Daoy (cell line): ENCODE data around the gene ROBO2. TPM values are rescaled to one million over a fixed set of nuclear protein-coding genes. Genes with fewer than 3 reads are reported as not detected.

Source experiments
- DNase-seq: peaks from one replicate; pipeline ENCODE4 v3.0.0-alpha.2; 2015; ENCODE audit warnings: low read depth
- total RNA-seq: library from RNA; depleted of rRNA; stranded (reverse); fragments of >200 nt; shearing (Covaris generic); gene quantifications from 2 replicates; pipeline ENCODE4 v1.2.3, GENCODE V29; 2014

Gene ROBO2
- total RNA-seq, 1 experiment from 2014 or later: not detected

DNA sequence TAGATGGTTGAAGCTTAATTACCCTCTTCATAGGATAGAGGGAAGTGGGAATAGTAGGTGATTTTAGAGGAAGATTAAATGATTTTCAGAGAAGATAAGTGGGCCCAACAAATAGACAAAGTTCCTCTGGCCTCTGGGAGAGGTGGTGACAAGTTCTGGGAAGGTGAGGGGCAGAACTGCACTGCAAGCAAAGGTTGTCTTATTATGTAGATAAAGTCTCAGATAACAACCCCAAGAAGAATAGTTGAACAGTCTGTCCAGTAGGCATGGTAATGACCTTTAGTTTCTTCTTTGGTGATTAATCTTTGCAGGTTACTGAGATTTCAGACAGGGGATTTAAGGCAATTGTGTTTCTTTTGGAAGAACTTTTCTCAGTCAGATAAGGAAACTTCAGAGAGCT lies 439.1 kb downstream of the ROBO2 start:
- DNase-seq: no peak

DNA sequence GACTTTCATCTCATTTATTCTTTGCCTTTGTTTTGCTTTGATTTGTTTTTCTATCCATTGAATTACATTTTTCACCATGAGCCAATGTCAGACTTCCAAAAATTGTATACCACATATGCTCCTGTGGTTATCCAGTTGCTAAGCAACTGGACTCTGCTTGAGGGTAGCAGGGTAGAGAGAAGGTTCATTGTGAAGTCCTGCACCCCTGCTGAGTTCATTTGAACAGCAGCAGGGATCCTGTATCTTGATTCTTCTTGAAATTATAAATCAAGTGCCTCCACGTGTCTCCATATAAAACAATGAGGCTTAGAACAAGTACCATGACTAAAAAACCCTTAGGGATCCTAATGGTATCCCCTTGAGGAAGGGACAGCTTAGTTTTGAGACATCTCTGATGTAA lies 449.3 kb downstream of the ROBO2 start:
- no peak for DNase-seq

DNA sequence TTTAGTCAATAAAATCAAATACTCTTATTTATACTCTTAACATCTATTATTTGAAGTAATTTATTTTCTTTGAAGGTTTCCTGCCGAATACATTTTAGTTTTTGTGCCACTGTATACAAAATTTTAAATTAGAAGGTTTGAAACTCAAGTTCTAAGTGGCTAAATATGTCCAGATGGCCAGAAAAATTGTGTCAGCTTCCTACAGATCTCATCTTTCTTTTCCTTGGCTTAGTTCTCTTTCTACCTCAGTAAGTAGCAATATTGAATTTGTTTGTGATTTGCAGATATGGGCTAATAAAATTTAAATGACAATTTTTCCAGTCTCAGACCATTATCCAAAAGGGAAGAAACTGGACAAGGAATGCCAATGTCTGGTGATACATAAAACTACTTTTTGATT lies 452.1 kb downstream of the ROBO2 start:
- no peak for DNase-seq

DNA sequence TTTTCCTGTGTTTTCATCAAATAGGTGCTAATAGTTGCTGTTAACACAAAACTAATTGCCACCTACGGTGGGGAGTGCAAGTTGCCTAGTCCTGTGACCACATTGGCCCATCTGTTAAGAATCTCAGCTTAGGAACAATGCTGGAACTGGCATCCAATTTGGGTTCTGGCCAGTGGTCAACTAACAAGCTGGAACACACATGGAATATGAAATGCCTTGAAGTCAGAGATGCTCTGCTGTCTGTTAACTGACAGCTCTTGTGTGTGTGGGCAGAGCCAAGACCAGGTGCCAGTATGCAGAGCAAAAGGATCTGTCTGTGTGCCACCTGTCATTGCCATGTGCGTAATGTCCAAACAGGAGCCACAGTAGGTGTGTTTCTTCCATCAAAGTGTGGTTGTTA lies 460.8 kb downstream of the ROBO2 start:
- no peak for DNase-seq

DNA sequence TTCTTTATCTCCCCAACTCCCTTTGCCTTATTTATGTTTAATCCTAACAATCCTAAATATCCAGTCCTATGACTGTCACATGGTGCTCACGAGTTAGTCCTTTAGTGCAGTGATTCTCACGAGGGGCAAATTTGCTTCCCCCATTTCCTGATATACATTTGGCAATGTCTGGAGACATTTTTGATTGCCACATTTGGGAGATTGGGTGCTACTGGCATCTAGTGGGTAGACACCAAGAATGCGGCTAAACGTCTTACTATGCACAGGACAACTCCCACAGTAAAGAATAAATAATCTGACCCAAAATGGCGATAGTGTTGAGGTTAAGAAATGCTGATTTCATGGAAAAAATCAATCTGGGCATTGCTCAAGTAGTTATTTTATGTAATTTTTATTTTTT lies 466.5 kb downstream of the ROBO2 start:
- no peak for DNase-seq

DNA sequence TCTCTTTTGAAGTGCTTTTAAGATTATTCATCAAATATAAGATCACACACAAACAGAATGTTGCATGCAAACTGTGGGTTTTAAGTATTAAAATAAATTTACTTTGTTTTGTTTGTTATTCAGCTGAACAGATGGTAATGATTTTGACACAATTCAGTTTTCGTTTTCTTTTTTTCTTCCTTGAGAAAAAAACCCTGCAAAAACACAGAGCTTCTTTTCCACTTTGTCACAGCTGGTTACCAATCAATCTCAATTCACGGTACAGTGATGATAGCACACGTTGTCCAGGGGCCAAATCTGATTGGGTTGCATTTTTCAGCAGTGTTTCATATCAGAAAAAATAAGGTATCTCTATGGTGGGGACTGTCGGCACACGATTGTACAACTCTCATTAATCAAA lies 473.6 kb downstream of the ROBO2 start:
- no peak for DNase-seq

DNA sequence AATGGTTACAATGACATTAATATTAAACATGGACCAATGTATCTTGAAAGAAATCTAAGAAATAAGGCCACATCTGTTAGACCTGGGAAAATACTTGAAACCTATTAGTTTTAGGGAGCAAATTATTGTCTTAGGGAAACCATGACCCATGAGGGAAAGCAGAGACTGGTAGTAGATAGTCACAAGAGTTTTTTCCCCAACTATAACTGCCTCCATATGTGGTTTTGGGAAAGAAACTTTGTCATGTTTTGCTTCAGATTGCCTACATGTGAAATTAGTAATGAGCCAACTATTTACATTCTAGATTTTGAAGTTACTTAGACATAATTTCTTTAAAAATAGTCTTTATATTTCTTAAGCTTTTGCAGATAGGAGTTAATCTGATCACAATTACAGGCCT lies 474.9 kb downstream of the ROBO2 start:
- DNase-seq: no peak

DNA sequence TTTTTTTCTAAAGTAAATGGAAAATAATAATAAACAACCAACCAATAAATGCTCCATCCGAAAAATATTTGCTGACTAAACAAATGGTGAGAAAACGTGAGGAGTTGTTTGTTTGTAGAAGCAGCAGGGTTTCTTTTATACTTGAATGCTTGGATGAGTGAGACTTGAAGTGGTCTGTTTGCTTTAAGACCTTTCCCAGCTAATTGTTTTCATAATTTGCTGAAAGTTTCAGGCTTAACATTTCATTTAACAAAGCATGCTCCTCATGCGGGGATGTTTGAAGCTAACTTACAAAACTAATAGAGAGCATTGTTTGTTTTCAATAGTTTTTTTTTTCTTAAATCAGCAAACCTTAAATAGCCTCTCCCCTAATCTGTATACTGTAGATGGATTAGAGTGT lies 484.6 kb downstream of the ROBO2 start:
- DNase-seq: no peak

DNA sequence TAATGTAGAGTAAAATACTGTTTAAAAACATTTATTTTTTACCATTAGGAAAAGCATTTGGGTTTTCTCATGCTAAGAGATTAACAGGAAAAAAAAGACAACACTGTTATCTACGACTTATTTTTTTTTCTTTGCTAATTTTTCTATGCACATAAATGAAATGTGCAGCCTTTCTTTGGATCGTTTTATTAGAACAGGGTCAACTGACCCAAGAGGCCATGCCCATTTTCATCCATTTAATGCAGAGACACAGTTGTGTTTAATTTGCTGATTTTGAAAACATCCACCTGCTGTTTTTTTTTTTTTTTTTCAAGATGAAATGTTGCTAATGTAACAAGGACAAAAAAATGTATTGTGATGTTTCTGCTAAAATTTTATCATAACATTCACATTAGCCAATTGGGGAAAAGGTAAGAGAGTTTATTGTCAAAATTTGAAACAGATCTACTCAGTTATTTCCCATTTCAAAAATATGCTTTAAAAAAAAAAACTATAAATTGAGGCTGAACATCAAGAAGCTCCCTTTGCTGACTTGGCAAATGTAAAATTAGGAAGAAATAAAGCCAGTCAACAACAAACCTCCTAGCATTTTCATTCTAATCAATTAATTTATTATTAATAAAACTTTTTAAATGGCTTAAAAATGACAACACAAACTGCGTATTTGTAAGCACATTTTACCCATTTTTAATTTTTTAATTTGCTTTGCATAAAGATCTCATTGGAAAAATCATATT lies 485.2 kb downstream of the ROBO2 start:
- DNase-seq: no peak

DNA sequence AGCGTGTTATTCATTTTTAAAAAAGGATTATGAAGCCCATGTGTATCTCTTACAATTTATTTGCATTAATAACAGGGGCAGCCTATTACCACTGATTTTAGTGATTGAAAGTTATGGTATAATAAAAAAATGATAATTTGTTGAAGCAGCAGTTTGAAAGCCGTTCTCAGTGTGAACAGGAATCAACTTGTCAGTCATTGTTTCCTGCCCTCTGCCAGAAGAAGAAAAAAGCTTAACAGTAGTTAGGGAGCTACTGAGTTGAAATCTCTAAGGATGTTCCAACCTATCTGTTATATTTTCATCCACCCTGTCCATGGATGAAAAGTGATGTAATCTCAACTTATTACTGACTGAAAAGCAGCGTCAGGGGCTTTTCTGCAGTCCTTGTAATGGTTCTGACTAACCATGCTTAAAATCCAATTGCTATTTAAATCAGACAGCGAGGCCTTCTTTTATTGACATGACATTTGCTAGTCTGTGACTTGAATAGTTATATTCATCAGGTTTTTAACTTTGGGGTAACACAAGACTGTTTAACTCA lies 486.7 kb downstream of the ROBO2 start:
- DNase-seq: no peak

DNA sequence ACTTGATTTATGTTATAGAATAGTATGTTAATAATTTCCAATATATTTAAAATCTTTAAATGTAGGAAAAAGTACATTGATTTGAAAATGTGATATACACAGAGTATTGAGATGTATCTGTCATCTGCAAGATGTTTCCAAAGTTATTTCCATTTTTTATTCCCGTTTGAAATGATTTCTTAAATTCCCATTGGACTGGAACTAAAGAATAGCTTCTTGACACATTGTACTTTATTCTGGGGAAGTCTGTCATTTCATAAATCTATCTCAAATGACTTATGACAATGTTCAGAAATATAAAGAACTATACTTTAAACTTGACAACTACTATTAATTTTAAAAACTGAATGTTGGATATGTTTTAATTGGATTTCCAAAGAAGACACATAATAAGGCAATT lies 489.6 kb downstream of the ROBO2 start:
- no peak for DNase-seq

DNA sequence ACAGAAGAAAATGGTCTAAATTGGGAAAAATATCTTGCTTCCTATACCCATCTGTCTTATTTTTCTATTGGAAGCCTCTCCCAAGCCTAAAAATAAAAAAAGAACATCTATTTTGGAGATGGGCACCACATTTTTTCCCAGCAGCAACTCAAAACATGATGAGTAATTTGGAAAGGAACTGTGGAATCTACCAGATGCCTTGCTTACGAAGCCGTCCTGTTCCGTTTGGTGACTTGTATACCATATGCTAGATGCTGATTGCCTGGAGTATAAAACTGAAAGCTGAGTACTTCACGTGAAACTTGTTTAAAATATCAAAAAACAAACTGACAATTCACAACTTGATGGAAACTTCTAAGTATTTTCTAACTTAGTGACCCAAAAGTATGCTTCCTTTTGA lies 491.0 kb downstream of the ROBO2 start:
- DNase-seq: no peak

DNA sequence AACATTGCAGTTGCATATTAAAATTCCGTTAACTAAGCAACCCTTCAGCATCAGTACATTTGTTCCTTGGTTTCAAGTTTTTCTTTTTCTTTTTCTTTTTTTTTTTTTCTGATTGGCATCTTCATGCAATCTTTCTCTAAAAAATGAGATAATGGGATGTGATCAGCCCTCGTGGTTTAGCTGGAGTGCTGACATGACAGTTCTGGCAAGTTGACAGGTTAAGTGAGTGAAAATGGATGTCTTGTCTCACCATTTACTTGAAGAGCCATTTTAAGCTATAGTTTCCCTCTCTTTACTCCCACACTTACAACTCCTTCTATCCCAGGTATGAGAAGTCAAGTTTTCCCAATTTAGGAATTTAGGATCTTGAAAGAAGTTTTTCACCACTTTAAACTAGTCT lies 495.2 kb downstream of the ROBO2 start:
- DNase-seq: no peak

DNA sequence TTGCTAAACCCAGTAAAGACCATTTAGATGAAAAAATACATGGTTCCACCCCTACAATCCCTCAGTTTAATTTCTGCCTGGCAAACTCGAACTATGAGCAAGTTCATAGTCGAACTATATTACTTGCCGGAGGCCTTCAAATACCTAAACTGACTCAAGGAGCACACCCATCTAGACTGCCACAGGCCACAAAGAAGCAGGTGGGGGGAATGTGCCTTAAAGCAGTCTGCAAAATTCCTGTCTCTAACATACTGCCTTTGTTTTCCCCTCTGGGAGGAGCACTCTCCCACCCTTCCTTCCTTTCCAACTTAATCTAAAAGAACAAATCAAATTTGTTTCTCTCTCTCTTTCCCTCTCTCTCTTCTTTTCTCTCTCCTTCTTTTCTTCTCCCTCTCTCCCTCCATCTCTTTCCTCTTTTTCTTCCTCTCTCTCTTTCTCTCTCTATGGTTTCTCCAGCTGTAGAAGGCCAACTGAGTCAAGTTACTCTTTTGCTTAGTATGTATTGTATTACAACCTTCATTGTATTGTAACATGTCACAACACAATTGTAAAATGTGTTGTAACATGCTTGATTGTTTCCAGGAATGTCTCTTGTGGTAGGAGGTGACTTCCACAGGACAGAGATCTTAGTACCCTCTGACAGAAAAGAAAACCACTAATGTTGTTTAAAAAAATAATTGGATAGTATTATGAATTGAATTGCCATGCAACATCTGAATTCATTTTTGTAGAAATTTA lies 496.3 kb downstream of the ROBO2 start:
- no peak for DNase-seq

DNA sequence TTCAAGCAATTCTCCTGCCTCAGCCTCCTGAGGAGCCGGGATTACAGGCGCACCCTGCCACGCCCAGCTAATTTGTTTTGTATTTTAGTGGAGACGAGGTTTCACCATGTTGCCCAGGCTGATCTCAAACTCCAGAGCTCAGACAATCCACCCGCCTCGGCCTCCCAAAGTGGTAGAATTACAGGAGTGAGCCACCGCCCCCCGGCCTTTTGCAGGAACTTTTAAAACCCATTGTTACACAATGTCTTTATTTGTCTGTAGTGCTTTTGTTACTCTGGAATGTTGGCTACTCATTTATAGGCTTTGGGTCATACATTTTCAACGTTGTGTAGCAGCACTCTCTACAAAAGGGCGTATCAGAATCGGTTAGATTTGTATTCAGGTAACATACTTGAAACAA lies 499.1 kb downstream of the ROBO2 start:
- no peak for DNase-seq

DNA sequence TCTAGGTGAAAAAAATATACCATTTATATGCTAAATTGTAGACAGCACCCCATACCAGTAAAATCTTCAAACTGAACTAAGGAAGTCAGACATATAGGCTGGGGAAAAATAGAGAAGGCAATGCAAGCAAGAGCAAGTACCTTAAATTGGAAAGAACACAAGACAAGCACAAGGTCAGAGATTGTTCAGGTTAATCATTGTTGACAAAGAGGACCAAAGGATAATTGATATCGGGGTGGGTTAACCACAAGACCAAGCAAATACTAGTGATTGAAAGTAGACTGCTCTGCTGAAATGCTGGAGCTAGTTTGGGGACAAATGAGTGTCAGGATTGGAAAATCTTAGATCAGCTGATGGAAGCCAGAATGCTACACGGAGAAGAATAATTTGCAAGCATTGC lies 499.8 kb downstream of the ROBO2 start:
- no peak for DNase-seq

DNA sequence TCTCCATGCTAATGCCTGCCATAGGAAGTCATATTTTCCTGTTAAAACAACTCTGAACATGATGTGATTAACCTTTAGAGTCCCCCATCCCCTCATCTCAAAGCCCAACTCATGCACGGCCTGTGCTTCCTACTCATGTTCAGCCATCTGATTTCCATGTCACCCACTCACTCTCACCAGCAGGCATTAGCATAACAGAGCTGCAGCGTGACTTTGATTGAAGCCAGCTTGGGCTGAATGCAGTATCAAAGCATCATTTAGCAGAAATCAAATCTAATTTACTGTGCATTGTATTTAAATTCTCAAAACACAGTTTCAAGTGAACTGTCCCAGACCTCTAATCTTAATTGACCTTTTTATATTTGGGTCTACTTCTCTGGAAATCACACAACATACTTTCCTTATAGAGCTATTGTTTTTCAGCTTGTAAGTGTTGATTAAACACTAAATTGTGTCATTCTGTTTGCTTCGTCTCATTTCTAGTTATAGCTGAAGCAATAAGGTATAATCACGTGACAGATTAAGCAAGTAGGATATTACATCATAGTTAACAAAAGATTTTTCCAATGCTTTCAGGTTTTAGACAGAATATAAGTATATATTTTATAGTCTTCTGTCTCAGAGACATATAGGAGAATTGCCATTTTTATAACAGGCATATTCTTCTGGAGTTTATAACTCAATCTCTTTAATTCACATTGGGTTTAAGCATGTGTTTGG lies 501.5 kb downstream of the ROBO2 start:
- DNase-seq: no peak

DNA sequence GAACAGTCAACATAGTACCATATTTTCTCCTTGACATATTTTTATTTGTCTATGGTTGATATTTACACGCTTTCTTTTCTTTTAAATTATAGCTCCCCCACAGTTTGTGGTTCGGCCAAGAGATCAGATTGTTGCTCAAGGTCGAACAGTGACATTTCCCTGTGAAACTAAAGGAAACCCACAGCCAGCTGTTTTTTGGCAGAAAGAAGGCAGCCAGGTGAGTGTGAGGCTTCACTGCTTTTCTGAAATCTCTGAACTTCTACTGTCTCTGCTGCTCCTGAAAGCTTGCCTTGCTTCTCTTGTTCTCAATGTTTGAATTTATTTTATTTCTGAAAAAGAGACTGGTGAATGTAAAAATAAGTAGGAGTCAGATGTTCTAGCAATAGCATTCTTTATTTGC lies 506.3 kb downstream of the ROBO2 start:
- DNase-seq: no peak

DNA sequence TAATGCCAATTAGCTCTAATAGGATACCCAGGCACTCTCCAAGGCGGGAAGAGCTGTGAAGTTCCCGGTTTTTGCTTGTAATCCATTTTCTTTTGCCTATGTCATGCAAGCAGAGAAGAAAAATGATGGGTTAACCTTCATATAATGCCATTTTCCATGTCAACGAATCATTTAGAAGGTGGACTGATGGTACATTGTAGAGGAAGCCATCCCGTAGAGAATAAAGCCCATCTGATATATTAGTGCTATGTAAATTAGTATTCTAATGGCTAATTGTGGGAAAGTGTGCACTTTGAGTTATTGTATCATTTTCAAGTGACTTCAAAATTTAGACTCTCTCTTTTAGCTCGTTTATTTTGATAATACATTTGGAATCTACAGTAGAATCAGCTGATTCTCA lies 509.1 kb downstream of the ROBO2 start:
- no peak for DNase-seq

DNA sequence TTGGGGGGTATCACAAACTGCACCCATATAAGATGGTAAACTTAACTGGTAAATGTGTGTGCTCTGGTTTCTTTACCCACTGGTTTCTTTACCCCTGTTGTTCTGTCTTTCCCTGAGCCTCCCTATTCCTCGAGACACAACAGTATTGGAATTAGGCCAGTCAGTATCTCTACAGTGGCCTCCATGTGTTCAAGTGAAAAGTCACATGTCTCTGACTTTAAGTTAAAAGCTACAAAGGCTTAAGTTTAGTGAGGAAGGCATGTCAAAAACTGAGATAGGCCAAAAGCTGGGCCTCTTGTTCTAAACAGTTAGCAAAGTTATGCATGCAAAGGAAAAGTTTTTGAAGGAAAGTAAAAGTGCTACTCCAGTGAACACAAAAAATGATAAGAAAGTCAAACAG lies 513.3 kb downstream of the ROBO2 start:
- no peak for DNase-seq

DNA sequence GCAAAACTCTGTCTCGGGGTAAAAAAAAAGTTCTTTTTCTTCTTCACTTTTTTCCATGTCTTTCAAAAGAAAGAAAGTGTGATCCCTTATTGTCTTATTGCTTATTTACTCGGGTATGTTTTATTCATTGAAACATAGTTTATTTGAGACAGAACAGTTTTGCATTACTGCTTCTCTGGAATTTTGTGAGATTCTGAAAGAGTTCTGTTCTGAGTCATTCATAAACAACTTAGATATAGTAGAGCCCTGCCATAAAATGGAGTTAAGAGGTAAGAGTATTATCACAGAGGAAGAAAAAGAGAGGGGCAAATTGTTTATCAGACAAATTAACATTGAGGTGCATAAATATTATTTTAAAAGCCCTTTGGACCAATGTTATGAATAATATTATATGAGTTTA lies 522.2 kb downstream of the ROBO2 start:
- DNase-seq: no peak

DNA sequence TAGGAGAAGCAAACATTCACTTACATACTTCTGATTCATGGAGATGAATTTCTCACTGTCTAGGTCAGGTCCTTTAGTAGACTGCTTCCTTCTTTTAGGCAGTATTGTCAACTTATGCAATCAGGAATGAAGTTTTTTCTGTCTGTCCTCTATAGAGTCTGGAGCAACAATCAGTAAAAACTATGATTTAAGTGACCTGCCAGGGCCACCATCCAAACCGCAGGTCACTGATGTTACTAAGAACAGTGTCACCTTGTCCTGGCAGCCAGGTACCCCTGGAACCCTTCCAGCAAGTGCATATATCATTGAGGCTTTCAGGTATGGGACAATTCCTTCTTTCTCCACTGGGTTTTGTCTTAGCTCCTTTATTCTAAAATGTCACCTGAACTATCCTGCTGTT lies 523.1 kb downstream of the ROBO2 start:
- no peak for DNase-seq

DNA sequence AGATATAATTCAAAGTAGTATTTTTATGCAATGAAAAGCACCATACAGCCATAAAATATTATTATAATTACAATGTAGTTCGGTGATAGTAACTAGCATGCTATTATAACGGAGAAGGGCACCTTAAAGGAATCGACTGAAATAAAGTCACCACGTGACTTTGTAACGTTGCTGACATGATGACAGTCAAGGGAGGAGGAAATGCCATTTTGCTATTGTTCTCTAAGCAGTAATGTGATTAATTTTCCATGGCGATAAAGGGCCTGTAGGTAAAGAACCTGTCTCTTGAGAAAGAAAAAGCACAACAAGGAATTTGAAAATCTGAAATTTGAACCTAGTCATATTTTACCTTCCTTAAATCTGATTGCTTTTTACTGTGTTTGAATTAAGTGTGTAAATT lies 526.2 kb downstream of the ROBO2 start:
- no peak for DNase-seq
